Measurements from ENCODE around the gene DHX30. TPM values are rescaled to one million over a fixed set of nuclear protein-coding genes. Genes with fewer than 3 reads are reported as not detected.

The DHX30 gene
- total and polyA plus RNA-seq, 9 of the 15 experiments (the other 6 are each of a cell fraction or from before 2014, with no cell fraction given) = 12.3 to 158 (median 79.0) TPM

GRCh38 chr3:47791193-47791855, 11.6 kb upstream of the DHX30 start:
- Histone ChIP-seq H3K4me2 (ENCODE audit: insufficient read depth, low read length) (no peak overlapping the region), H3K27me3 (ENCODE audit: control insufficient read depth in 2 of 2, insufficient read depth in 2 of 2, low read length in 2 of 2) (no peaks in the 10 kb centered on the region), H3K36me3 (ENCODE audit: control insufficient read depth, insufficient read depth, low read length) (no peaks in the 10 kb centered on the region), H4K20me1 (replicated peaks; ENCODE audit: control insufficient read depth, insufficient read depth, low read length) (no peaks in the 10 kb centered on the region), H3K4me3 (no peak overlapping the region), H3K9ac (ENCODE audit: insufficient read depth in 1 of 2, low read depth in 2 of 2, low read length in 2 of 2) (no peak overlapping the region), H3K27ac (ENCODE audit: extremely low read depth, low read depth, low read length) (no peak overlapping the region), H2AFZ (ENCODE audit: low read depth, low read length) (no peak overlapping the region), H3K79me2 (ENCODE audit: control insufficient read depth, insufficient read depth, low read length) (no peaks in the 10 kb centered on the region), H3K9me1 (ENCODE audit: control insufficient read depth, insufficient read depth, low read length) (no peaks in the 10 kb centered on the region), H3K9me3 (replicated peaks; ENCODE audit: control insufficient read depth, insufficient read depth, low read depth, low read length) (peaks cover 10% of the 10 kb centered on the region), H3K4me1 (replicated peaks in 1 of 2; ENCODE audit: control insufficient read depth in 2 of 2, insufficient read depth in 2 of 2, low read length in 2 of 2) (peaks cover 0 to 6% of the 10 kb centered on the region in 2 experiments; a peak in 2 of 5 replicates)
- no TSS peak for BruUV-seq (replicated peaks)
- intact Hi-C loops (cut with micrococcal nuclease) = no loop called here
- FAIRE-seq (no peak), ATAC-seq (no peak), DNase-seq (ENCODE audit: extremely low read depth in 1 of 4, low spot score in 3 of 4) (no peak)
- TF ChIP-seq ZNF121 (CRISPR knock-in tag; conservative IDR thresholded peaks at IDR 0.05) = peak; percentile 94
- TF ChIP-seq ZBTB33 (CRISPR knock-in tag; IDR thresholded peaks at IDR 0.05) = 0 out of 2 replicates have a peak, but pooled peaks have one; percentile 22
- TF ChIP-seq MED1 (CRISPR knock-in tag; IDR thresholded peaks at IDR 0.05; ENCODE audit: borderline replicate concordance) = no peak
- in situ Hi-C loops (cut with MboI) = no loop called here
- CTCF ChIA-PET (ENCODE audit: low intra/inter-chr PET ratio) = interaction anchor here (0.6 kb wide), 1 partner anchor 361 kb away, joined by 4 read pairs; no protein-coding TSS in a partner anchor
- POLR2A ChIA-PET = interaction anchor here (1.0 kb wide), 1 partner anchor 11 kb away, joined by 3 read pairs; no protein-coding TSS in a partner anchor
- 77% methylated on average over 16 of the region's 16 CpGs for WGBS (ENCODE audit: insufficient coverage, low coverage, missing lambda C conversion rate)
